ENCODE results near the gene IRAK1. TPM values are rescaled to one million over a fixed set of nuclear protein-coding genes. Genes with fewer than 3 reads are reported as not detected.

IRAK1 gene
- total RNA-seq, 2 donors from 2014 or later, result 51.6 to 105 TPM

GRCh38 chrX:154012336-154012991 lies 7.2 kb downstream of the IRAK1 start:
- no peaks in the 10 kb centered on the region for H3K36me3 ChIP-seq (replicated peaks in 1 of 2; ENCODE audit: insufficient read depth in 1 of 2, low read depth in 2 of 2)
- H3K4me1 ChIP-seq, result peaks cover 38% of the 10 kb centered on the region
- intact Hi-C loops (cut with DNase I), result no loop called here
- peak overlapping the region; percentile 39 to 83 (median 60) for H3K27ac ChIP-seq
- no peak overlapping the region for H3K4me3 ChIP-seq
- no peaks in the 10 kb centered on the region for H3K9me3 ChIP-seq
- H3K27me3 ChIP-seq, result no peaks in the 10 kb centered on the region
- 75 to 100% methylated on average over 2 to 10 of the region's 17 CpGs for WGBS, 2 donors
- no peak for TF ChIP-seq POLR2A (IDR thresholded peaks at IDR 0.05)
- TF ChIP-seq, protein P1, sequence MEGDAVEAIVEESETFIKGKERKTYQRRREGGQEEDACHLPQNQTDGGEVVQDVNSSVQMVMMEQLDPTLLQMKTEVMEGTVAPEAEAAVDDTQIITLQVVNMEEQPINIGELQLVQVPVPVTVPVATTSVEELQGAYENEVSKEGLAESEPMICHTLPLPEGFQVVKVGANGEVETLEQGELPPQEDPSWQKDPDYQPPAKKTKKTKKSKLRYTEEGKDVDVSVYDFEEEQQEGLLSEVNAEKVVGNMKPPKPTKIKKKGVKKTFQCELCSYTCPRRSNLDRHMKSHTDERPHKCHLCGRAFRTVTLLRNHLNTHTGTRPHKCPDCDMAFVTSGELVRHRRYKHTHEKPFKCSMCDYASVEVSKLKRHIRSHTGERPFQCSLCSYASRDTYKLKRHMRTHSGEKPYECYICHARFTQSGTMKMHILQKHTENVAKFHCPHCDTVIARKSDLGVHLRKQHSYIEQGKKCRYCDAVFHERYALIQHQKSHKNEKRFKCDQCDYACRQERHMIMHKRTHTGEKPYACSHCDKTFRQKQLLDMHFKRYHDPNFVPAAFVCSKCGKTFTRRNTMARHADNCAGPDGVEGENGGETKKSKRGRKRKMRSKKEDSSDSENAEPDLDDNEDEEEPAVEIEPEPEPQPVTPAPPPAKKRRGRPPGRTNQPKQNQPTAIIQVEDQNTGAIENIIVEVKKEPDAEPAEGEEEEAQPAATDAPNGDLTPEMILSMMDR (IDR thresholded peaks at IDR 0.05), result no peak
- DNase-seq (peak; percentile 52 to 67 (median 56)), ATAC-seq (peak; percentile 81)

- ATAC-seq, result no peak
- Histone ChIP-seq H3K9me3 (no peaks in the 10 kb centered on the region), H3K36me3 (replicated peaks in 1 of 2; ENCODE audit: insufficient read depth in 1 of 2, low read depth in 2 of 2) (no peaks in the 10 kb centered on the region), H3K4me3 (no peak overlapping the region), H3K27me3 (no peaks in the 10 kb centered on the region), H3K27ac (peak overlapping the region; percentile 39 to 83 (median 60)), H3K4me1 (peaks cover 38% of the 10 kb centered on the region)
- DNase-seq, result no peak
- 67 to 72% methylated on average over 6 to 17 of the region's 18 CpGs for WGBS, 2 donors
- TF ChIP-seq POLR2A (IDR thresholded peaks at IDR 0.05), result no peak
- TF ChIP-seq, protein P1 (IDR thresholded peaks at IDR 0.05), result no peak
- intact Hi-C loops (cut with DNase I), result no loop called here
Observed at GRCh38 chrX:154011376-154012335, 8.0 kb downstream of the IRAK1 start.

DNA sequence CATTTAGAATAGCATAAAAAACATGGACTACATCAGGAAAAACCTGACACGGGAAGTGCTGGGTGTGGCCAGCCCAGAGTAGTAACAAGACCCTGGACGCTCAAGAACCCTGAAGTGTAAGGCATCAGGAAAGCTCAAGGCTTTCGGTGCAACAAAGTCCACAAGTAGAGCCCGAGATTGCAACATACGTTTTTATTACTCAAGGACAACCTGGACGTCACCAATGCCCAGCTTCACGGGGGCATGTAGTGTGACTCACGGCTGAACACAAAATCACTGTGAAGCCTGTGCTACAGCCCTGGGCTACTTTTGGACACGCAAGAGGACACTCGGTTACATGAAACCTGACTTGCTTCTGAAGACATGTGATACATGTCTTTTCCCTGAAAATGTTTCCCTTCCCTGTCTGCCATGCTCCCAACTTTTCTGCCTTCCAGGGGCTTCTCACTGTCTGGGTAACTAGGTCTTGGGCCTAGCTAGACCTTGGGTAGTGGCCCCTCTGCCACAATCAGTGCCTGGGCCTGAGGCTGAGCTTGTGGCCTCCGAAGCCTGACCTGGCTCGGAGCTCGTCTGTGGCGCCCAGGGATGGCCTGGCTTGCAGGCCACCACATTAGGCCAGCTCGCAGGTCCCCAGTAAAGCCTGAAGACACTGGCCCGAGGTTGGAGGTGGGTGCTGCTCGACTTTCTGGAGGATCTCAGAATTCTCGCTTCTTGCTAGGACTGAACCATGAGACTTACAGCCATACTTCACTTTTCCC lies 9.2 kb downstream of the IRAK1 start:
- Histone ChIP-seq H3K27ac (peak overlapping the region; percentile 42 to 83 (median 71)), H3K36me3 (replicated peaks in 1 of 2; ENCODE audit: insufficient read depth in 1 of 2, low read depth in 2 of 2) (no peaks in the 10 kb centered on the region), H3K9me3 (no peaks in the 10 kb centered on the region), H3K4me1 (peaks cover 38% of the 10 kb centered on the region), H3K27me3 (no peaks in the 10 kb centered on the region), H3K4me3 (no peak overlapping the region)
- DNase-seq (peak; percentile 43 to 83 (median 64)), ATAC-seq (peak; percentile 60)
- TF ChIP-seq, protein P1 (IDR thresholded peaks at IDR 0.05), result no peak
- no peak for TF ChIP-seq POLR2A (IDR thresholded peaks at IDR 0.05)
- WGBS, 2 donors, result 58 to 62% methylated on average over 11 to 17 of the region's 18 CpGs
- intact Hi-C loops (cut with DNase I), result no loop called here

DNA sequence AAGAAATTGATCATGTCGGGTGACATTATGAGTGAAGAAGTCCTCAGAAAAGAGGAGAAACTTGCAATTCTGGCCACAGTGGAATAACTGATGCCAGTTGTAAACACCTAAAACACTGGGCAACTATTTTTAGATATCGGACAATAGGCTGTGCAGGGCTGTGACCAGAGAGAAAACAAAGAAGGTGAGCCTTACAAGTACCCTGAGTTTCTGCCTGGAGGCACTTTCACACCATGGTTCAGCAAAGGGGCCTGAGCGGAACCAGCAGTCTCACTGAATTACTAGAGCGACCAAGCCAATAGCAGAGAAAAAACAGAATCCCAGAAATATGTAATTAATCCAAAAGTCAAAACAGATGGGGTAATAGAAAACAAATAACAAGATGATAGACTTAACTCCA lies 11.2 kb downstream of the IRAK1 start:
- 68 to 84% methylated on average over 4 of the region's 4 CpGs for WGBS, 2 donors
- no peak overlapping the region for H3K4me3 ChIP-seq
- intact Hi-C loops (cut with DNase I), result no loop called here
- H3K27ac ChIP-seq, result no peak overlapping the region
- no peaks in the 10 kb centered on the region for H3K36me3 ChIP-seq (replicated peaks in 1 of 2; ENCODE audit: insufficient read depth in 1 of 2, low read depth in 2 of 2)
- H3K27me3 ChIP-seq, result no peaks in the 10 kb centered on the region
- ATAC-seq, result no peak
- no peak for DNase-seq
- no peaks in the 10 kb centered on the region for H3K9me3 ChIP-seq
- no peak for TF ChIP-seq POLR2A (IDR thresholded peaks at IDR 0.05)
- TF ChIP-seq, protein P1 (IDR thresholded peaks at IDR 0.05), result no peak
- peaks cover 32% of the 10 kb centered on the region for H3K4me1 ChIP-seq

Measured in body of pancreas (tissue), 4 donors.